Measurements from ENCODE around the gene CBX8. TPM values are rescaled to one million over a fixed set of nuclear protein-coding genes. Genes with fewer than 3 reads are reported as not detected.

The CBX8 gene
- total RNA-seq, 1 experiment from 2014 or later, result 36.6 TPM

DNA sequence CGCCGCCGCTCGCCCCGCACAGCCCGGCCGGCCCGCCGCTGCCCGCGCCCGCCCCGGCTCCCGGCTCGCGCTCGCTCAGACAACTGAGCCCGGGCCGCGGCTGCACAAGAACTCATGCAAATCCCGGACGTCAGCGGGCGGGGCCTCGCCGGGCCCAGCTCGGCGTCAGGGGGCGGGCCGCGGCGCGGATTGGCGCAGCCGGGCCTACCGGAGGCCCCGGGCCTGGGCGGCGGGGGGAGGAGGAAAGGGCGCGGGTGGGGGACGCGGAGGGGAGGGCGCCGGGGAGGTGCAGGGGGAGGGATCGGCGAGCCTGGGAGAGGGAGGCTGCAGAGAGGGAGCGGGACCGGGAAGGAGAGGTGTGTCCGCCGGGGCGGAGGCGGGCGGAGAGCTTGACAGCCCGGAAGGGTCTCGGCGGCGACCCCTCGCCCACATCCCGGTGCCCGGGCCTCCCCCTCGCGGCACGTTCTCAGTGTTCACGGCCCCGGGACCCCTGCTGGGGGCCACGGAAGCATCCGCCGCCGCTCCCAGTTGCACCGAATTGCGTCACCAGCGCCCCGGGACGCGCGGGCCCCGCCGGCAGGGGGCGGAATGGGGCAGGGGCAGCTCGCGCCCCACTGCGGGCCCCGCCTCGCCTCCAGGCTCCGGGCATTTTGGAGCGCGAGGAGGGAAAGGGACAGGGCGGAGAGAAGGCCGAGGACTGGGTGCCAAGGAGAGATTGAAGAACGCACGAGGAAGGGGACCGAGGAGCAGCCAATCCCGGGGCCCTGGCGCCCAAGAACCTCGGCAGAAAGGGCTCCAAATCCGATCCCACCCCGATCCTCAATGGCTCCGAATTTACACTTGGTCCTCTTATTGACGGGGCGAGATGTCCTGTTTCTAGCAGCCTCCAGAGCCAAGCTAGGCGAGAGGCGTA is 42.7 kb upstream of the CBX8 start, which contains the start of gene CBX4:
TSS of gene CBX4 (minus strand) at position 85 of the 913 bp plus-strand sequence. CDS start 189 bp downstream, outside the sequence.
- intact Hi-C loops (cut with micrococcal nuclease; ENCODE audit: unreplicated experiment), result loop anchor here (1.0 to 5.0 kb wide), 5 partner anchors 29 to 154 kb away; no protein-coding TSS in a partner anchor
- Histone ChIP-seq H3K27me3 (replicated peaks; ENCODE audit: control insufficient read depth, insufficient read depth, low read length) (no peaks in the 10 kb centered on the region), H3K4me3 (ENCODE audit: low read depth, low read length) (peak within 1 kb of the TSS; percentile 77), H3K4me1 (peaks cover 51% of the 10 kb centered on the region), H3K9me3 (no peaks in the 10 kb centered on the region), H3K36me3 (ENCODE audit: control insufficient read depth, insufficient read depth, low read length) (peaks cover 4% of the 10 kb centered on the region)
- ChIA-PET CTCF (interaction anchor here (0.6 to 4.2 kb wide), 33 partner anchors 11 to 406 kb away, joined by 3 to 87 read pairs (median 5); partner anchors contain the start of gene CBX8), POLR2A (interaction anchor here (0.5 to 8.0 kb wide), 30 partner anchors 11 to 1680 kb away, joined by 3 to 174 read pairs (median 5); partner anchors contain the start of gene CBX8)
- DNase-seq, result peak; percentile 97 to 98
- BruUV-seq (replicated peaks), result TSS peak; percentile 8
- Mint-ChIP-seq H3K36me3 (ENCODE audit: insufficient read depth, unreplicated experiment) (peaks cover 65% of the 10 kb centered on the region), H3K27me3 (ENCODE audit: insufficient read depth, unreplicated experiment) (no peaks in the 10 kb centered on the region), H3K9me3 (ENCODE audit: unreplicated experiment) (no peaks in the 10 kb centered on the region), H3K4me1 (ENCODE audit: low read depth, unreplicated experiment) (no peaks in the 10 kb centered on the region), H3K27ac (ENCODE audit: unreplicated experiment) (peak within 1 kb of the TSS; percentile 91), H3K4me3 (ENCODE audit: unreplicated experiment) (peak within 1 kb of the TSS; percentile 80)
- TF ChIP-seq, protein P1, sequence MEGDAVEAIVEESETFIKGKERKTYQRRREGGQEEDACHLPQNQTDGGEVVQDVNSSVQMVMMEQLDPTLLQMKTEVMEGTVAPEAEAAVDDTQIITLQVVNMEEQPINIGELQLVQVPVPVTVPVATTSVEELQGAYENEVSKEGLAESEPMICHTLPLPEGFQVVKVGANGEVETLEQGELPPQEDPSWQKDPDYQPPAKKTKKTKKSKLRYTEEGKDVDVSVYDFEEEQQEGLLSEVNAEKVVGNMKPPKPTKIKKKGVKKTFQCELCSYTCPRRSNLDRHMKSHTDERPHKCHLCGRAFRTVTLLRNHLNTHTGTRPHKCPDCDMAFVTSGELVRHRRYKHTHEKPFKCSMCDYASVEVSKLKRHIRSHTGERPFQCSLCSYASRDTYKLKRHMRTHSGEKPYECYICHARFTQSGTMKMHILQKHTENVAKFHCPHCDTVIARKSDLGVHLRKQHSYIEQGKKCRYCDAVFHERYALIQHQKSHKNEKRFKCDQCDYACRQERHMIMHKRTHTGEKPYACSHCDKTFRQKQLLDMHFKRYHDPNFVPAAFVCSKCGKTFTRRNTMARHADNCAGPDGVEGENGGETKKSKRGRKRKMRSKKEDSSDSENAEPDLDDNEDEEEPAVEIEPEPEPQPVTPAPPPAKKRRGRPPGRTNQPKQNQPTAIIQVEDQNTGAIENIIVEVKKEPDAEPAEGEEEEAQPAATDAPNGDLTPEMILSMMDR (IDR thresholded peaks at IDR 0.05; ENCODE audit: insufficient read depth in 1 of 2, low read depth in 1 of 2, low read length in 1 of 2, severe bottlenecking in 1 of 2, unreplicated experiment in 1 of 2), result peak; percentile 77 to 97

DNA sequence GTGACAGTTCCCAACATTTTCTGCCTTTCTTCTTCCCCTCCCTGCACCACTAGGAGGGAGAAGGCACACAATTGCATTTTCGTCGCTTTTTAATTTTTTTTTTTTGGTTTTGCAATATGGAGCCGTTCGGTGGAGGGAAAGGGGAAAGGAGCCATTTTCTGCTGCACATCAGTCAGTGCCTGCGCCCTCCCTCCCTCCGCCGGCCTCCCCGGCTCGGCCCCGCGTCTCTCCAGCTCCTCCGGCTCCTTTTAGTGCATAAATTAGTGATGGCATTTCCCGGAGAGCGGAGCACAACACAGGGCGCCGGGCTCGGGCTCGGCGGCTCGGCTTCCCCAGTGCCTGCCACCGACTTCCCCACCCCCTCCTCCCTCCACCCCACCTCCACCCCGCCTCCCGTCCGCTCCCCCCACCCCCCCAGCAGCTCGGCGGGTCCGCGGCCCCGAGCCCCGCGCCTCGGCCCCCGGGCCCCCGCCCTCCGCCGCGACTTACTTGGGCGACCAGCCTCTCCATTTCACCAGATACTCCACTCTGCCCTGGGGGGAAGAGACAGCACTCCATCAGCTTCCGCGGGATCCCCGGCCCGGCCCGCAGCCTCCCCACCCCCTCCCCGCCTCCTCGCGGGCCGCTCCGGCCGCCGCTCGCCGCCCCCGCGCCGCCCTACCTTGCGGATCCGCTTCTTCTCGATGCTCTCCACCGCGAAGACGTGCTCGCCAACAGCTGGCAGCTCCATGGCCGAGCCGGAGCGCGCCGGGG is 41.8 kb upstream of the CBX8 start:
- Mint-ChIP-seq H3K4me1 (ENCODE audit: low read depth, unreplicated experiment) (no peaks in the 10 kb centered on the region), H3K36me3 (ENCODE audit: insufficient read depth, unreplicated experiment) (peaks cover 71% of the 10 kb centered on the region), H3K27me3 (ENCODE audit: insufficient read depth, unreplicated experiment) (no peaks in the 10 kb centered on the region), H3K27ac (ENCODE audit: unreplicated experiment) (peak overlapping the region; percentile 80), H3K4me3 (ENCODE audit: unreplicated experiment) (peak overlapping the region; percentile 80), H3K9me3 (ENCODE audit: unreplicated experiment) (no peaks in the 10 kb centered on the region)
- intact Hi-C loops (cut with micrococcal nuclease; ENCODE audit: unreplicated experiment), result loop anchor here (1.0 to 5.0 kb wide), 2 partner anchors 36 to 155 kb away; no protein-coding TSS in a partner anchor
- H3K27me3 ChIP-seq (replicated peaks; ENCODE audit: control insufficient read depth, insufficient read depth, low read length), result no peaks in the 10 kb centered on the region
- POLR2A ChIA-PET, result interaction anchor here (0.5 to 8.0 kb wide), 20 partner anchors 10 to 1681 kb away, joined by 3 to 174 read pairs (median 5); partner anchors contain the start of gene CBX8
- peaks cover 51% of the 10 kb centered on the region for H3K4me1 ChIP-seq
- TF ChIP-seq, protein P1 (IDR thresholded peaks at IDR 0.05; ENCODE audit: insufficient read depth in 1 of 2, low read depth in 1 of 2, low read length in 1 of 2, severe bottlenecking in 1 of 2, unreplicated experiment in 1 of 2), result no peak
- no TSS peak for BruUV-seq (replicated peaks)
- peaks cover 5% of the 10 kb centered on the region for H3K36me3 ChIP-seq (ENCODE audit: control insufficient read depth, insufficient read depth, low read length)
- CTCF ChIA-PET, result interaction anchor here (0.6 to 4.2 kb wide), 25 partner anchors 10 to 407 kb away, joined by 3 to 87 read pairs (median 6); partner anchors contain the start of gene CBX8
- H3K9me3 ChIP-seq, result no peaks in the 10 kb centered on the region
- DNase-seq, result peak in 1 of 2 experiments; percentile 55
- H3K4me3 ChIP-seq (ENCODE audit: low read depth, low read length), result peak overlapping the region; percentile 77

All from Caco-2 (cell line).